ENCODE data around the gene SPATA25.

The SPATA25 gene

DNA sequence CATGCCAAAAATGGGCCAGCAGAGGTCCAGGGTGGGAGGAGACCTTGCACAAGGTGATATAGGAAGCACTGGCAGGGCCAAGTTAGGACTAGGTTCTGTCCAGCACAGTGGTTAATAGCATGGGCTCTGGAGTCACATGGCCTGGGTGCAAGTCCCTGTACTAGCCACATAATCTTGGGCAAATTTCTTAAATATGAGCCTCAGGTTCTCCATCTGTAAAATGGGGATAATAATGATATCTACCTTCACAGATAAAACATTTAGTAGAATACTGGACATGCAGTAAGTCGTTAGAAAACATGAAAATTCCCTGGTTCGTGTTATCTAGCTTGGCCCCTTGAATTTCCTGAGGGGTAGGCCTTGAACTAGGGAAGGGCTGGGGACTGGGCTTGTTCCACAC is 9.9 kb upstream of the SPATA25 start:
- Histone ChIP-seq H3K27ac (no peak overlapping the region), H3K27me3 (replicated peaks) (no peaks in the 10 kb centered on the region), H3K4me3 (ENCODE audit: low read depth, low read length) (no peak overlapping the region), H3K36me3 (replicated peaks) (peaks cover 46% of the 10 kb centered on the region)
- in situ Hi-C loops (cut with HindIII; ENCODE audit: low pct_ligation_motif_present, low sequenced_read_pairs) = no loop called here
- DNase-seq = no peak
- TF ChIP-seq, protein P1, sequence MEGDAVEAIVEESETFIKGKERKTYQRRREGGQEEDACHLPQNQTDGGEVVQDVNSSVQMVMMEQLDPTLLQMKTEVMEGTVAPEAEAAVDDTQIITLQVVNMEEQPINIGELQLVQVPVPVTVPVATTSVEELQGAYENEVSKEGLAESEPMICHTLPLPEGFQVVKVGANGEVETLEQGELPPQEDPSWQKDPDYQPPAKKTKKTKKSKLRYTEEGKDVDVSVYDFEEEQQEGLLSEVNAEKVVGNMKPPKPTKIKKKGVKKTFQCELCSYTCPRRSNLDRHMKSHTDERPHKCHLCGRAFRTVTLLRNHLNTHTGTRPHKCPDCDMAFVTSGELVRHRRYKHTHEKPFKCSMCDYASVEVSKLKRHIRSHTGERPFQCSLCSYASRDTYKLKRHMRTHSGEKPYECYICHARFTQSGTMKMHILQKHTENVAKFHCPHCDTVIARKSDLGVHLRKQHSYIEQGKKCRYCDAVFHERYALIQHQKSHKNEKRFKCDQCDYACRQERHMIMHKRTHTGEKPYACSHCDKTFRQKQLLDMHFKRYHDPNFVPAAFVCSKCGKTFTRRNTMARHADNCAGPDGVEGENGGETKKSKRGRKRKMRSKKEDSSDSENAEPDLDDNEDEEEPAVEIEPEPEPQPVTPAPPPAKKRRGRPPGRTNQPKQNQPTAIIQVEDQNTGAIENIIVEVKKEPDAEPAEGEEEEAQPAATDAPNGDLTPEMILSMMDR (IDR thresholded peaks at IDR 0.05; ENCODE audit: low read depth, low read length, missing control alignments) = no peak

DNA sequence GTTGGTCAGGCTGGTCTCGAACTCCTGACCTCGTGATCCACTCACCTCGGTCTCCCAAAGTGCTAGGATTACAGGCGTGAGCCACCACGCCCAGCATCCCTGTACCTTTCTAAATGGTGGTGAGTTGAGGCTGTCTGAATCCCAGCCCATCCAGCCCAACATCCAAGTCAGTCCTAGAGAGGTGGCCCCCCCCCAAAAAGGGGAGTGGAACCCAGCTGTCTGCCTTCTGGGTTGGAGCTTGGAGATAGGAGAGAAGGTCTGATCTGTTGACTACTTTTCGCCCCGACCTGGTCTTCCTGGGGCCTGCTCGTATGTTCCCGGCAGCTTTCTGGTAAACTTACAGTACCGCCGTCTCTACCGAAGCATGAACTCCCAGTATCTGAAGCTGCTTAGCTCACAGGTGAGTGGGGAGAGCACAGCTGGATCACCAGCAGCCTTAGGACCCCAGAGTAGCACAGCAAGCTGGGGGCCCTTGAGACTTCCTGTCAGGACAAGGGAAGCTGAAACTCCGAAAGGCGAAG is 9.3 kb upstream of the SPATA25 start:
- peaks cover 44% of the 10 kb centered on the region for H3K36me3 ChIP-seq (replicated peaks)
- TF ChIP-seq, protein P1 (IDR thresholded peaks at IDR 0.05; ENCODE audit: low read depth, low read length, missing control alignments) = no peak
- no peaks in the 10 kb centered on the region for H3K27me3 ChIP-seq (replicated peaks)
- in situ Hi-C loops (cut with HindIII; ENCODE audit: low pct_ligation_motif_present, low sequenced_read_pairs) = no loop called here
- H3K4me3 ChIP-seq (ENCODE audit: low read depth, low read length) = no peak overlapping the region
- H3K27ac ChIP-seq = no peak overlapping the region
- no peak for DNase-seq

DNA sequence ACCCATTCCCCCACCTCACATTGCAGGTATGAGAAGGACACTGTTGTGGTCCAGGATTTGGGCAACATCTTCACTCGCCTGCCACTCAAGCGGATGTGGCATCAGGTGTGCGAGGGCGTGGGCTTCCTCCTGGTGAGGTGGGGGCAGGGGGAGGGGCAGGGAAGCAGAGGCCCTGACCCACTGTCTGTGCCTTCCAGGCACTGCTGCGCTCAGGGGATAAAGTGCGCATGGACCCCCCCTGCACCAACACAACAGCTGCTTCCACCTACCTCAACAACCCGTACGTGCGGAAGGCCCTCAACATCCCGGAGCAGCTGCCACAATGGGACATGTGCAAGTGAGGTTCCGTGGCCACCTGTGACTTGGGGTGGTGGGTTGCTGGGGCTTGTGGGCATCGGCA is 7.4 kb upstream of the SPATA25 start:
- peaks cover 38% of the 10 kb centered on the region for H3K36me3 ChIP-seq (replicated peaks)
- DNase-seq = no peak
- H3K27ac ChIP-seq = no peak overlapping the region
- TF ChIP-seq, protein P1 (IDR thresholded peaks at IDR 0.05; ENCODE audit: low read depth, low read length, missing control alignments) = no peak
- no peaks in the 10 kb centered on the region for H3K27me3 ChIP-seq (replicated peaks)
- no peak overlapping the region for H3K4me3 ChIP-seq (ENCODE audit: low read depth, low read length)
- in situ Hi-C loops (cut with HindIII; ENCODE audit: low pct_ligation_motif_present, low sequenced_read_pairs) = no loop called here

- TF ChIP-seq, protein P1 (IDR thresholded peaks at IDR 0.05; ENCODE audit: low read depth, low read length, missing control alignments) = no peak
- peaks cover 33% of the 10 kb centered on the region for H3K36me3 ChIP-seq (replicated peaks)
- no peak for DNase-seq
- no peak overlapping the region for H3K4me3 ChIP-seq (ENCODE audit: low read depth, low read length)
- in situ Hi-C loops (cut with HindIII; ENCODE audit: low pct_ligation_motif_present, low sequenced_read_pairs) = no loop called here
- no peak overlapping the region for H3K27ac ChIP-seq
- no peaks in the 10 kb centered on the region for H3K27me3 ChIP-seq (replicated peaks)
These were observed 6.4 kb upstream of the SPATA25 start for GRCh38 chr20:45893831-45894230.

DNA sequence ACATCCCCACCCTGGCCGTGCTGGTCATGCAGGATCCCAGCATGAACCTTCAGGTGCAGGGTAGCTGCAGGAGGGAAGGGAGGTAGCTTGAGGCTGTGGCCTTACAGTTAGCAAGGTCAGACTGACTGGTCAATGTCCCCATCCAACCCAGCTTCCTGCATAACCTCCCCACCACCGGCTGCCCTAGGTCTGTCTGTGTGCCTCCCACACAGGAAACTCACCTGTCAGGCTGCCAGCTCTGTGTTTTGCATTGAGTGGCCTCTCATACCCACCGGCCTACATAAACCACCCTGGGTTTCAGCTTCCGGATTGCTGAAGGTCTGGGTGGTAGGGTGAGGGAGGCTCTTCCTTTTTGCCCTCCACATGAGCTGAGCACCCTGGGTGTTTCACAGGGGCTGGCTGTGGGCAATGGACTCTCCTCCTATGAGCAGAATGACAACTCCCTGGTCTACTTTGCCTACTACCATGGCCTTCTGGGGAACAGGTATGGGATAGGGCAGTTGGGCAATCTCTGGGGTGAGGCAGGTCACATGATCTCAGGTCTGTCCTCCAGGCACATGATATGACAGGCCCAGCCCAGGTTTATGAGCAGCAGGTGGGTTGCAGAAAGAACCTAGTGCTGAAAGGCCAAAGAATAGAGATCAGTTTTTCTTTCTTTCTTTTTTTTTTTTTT is 5.5 kb upstream of the SPATA25 start:
- Histone ChIP-seq H3K4me3 (ENCODE audit: low read depth, low read length) (no peak overlapping the region), H3K36me3 (replicated peaks) (peaks cover 29% of the 10 kb centered on the region), H3K27ac (no peak overlapping the region), H3K27me3 (replicated peaks) (no peaks in the 10 kb centered on the region)
- TF ChIP-seq, protein P1 (IDR thresholded peaks at IDR 0.05; ENCODE audit: low read depth, low read length, missing control alignments) = no peak
- in situ Hi-C loops (cut with HindIII; ENCODE audit: low pct_ligation_motif_present, low sequenced_read_pairs) = no loop called here
- no peak for DNase-seq

All from brain microvascular endothelial cell (primary cell).